Mammary epithelial cell (primary cell): Measurements from ENCODE around the gene MAP4.

Source experiments
- EZH2 ChIP-seq: IDR thresholded peaks from 2 replicates; pipeline ENCODE4 v1.6.1; 2012; ENCODE audit warnings: low read length, inconsistent platforms, borderline replicate concordance
- TF ChIP-seq, protein P1 (sequence below), 2 donors: IDR thresholded peaks in 1 of 2; conservative IDR thresholded peaks in 1 of 2; 2 replicates each; pipeline ENCODE4 v1.5.1; 2011 to 2012; ENCODE audit warnings: inconsistent platforms in 2 of 2, low read length in 2 of 2, mild to moderate bottlenecking in 2 of 2, control low read depth in 1 of 2, low read depth in 1 of 2; ENCODE audit not compliant: insufficient read depth in 1 of 2; ENCODE audit errors: extremely low read depth in 1 of 2

DNA sequence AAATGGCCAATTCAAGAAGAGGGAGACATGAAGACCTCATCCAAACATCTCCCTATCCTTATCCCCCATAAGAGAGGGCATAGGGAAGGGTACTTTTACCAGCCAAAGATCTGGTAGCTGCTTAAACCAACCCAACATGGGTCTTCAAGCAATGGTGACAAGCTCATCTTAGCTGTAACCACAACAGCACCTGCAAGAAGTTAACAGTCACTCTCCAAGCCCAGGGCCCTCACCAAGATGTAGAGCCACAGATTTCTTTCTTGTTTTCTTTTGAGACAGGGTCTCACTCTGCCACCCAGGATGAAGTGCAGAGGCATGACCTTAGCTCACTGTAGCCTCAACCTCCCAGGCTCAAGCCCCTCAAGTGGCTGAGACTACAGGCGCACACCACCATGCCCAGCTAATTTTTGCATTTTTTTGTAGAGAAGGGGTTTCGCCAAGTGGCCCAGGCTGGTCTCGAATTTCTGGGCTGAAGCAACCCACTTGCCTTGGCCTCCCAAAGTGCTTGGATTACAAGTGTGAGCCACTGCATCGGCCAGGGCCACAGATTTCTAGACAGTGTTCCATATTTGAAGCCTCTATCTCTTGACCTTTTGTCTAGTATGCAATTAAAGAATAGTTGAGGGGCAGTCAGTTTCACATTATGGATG, 156.1 kb downstream of the MAP4 start:
- TF ChIP-seq, protein P1, sequence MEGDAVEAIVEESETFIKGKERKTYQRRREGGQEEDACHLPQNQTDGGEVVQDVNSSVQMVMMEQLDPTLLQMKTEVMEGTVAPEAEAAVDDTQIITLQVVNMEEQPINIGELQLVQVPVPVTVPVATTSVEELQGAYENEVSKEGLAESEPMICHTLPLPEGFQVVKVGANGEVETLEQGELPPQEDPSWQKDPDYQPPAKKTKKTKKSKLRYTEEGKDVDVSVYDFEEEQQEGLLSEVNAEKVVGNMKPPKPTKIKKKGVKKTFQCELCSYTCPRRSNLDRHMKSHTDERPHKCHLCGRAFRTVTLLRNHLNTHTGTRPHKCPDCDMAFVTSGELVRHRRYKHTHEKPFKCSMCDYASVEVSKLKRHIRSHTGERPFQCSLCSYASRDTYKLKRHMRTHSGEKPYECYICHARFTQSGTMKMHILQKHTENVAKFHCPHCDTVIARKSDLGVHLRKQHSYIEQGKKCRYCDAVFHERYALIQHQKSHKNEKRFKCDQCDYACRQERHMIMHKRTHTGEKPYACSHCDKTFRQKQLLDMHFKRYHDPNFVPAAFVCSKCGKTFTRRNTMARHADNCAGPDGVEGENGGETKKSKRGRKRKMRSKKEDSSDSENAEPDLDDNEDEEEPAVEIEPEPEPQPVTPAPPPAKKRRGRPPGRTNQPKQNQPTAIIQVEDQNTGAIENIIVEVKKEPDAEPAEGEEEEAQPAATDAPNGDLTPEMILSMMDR (conservative IDR thresholded peaks at IDR 0.05 in 1 of 2, IDR thresholded peaks at IDR 0.05 in 1 of 2; ENCODE audit: extremely low read depth in 1 of 2, insufficient read depth in 1 of 2, low read depth in 1 of 2, low read length in 2 of 2) = no peak
- no peak for TF ChIP-seq EZH2
